SK-N-SH (cell line): ENCODE data around the gene KCNMB1. TPM values are rescaled to one million over a fixed set of nuclear protein-coding genes. Genes with fewer than 3 reads are reported as not detected.

ENCODE experiments used
- CTCF ChIA-PET: fragments of 300-600, 350-600 bp; formaldehyde crosslinking; extraction: SDS; loops from one replicate; lab custom pipeline; 2021; lab: Yijun Ruan, JAX
- POLR2A ChIA-PET: fragments of 350-600 bp; sonication (Branson Sonifier 250); formaldehyde crosslinking; extraction: SDS; loops from one replicate; lab custom pipeline; 2020; ENCODE audit warnings: antibody characterized with exemption, inconsistent platforms; lab: Yijun Ruan, JAX
- DNase-seq: peaks from one replicate; pipeline ENCODE4 v3.0.0; 2012
- H2AFZ ChIP-seq: fragments of 200-600 bp; sonication (generic); 2 replicates; pipeline ENCODE4 v1.8.1; 2016; ENCODE audit warnings: antibody characterized with exemption, mild to moderate bottlenecking, low read depth
- H3F3A ChIP-seq: fragments of 200-600 bp; sonication (generic); replicated peaks from 2 replicates; pipeline ENCODE3; 2016; ENCODE audit warnings: antibody characterized with exemption, mild to moderate bottlenecking; ENCODE audit not compliant: insufficient read depth
- H3K27ac ChIP-seq, 2 experiments: fragments of 200-500 bp in 1 of 2; fragments of 200-600 bp in 1 of 2; sonication (Bioruptor generic) in 1 of 2; sonication (generic), shearing (Covaris generic) in 1 of 2; 2 replicates each; pipeline versions ENCODE4 v1.5.1 to v1.6.1; 2014 to 2016; ENCODE audit warnings: low read depth in 2 of 2, inconsistent platforms in 1 of 2, low read length in 1 of 2, mild to moderate bottlenecking in 1 of 2, mixed read lengths in 1 of 2
- H3K27me3 ChIP-seq: fragments of 200-600 bp; sonication (generic), shearing (Covaris generic); 2 replicates; pipeline ENCODE4 v1.6.1; 2016; ENCODE audit warnings: mixed run types; ENCODE audit not compliant: insufficient read depth
- H3K36me3 ChIP-seq, 2 experiments: fragments of 200-500 bp in 1 of 2; fragments of 200-600 bp in 1 of 2; sonication (Bioruptor generic) in 1 of 2; sonication (generic) in 1 of 2; replicated peaks in 1 of 2; 2 replicates each; pipeline versions ENCODE3 to v1.5.1; 2014 to 2016; ENCODE audit warnings: low read length in 1 of 2, mild to moderate bottlenecking in 1 of 2; ENCODE audit not compliant: insufficient read depth in 2 of 2, control insufficient read depth in 1 of 2
- H3K4me1 ChIP-seq, 2 experiments: fragments of 200-500 bp in 1 of 2; fragments of 200-600 bp in 1 of 2; sonication (Bioruptor generic) in 1 of 2; sonication (generic), shearing (Covaris generic) in 1 of 2; 2 replicates each; pipeline versions ENCODE4 v1.5.1 to v1.6.1; 2014 to 2016; ENCODE audit warnings: low read depth in 1 of 2, low read length in 1 of 2, mixed run types in 1 of 2; ENCODE audit not compliant: insufficient read depth in 2 of 2, control insufficient read depth in 1 of 2
- H3K4me2 ChIP-seq: fragments of 200-600 bp; sonication (generic), shearing (Covaris generic); 2 replicates; pipeline ENCODE4 v1.6.1; 2017; ENCODE audit warnings: mixed run types
- H3K4me3 ChIP-seq, 2 experiments: fragments of 200-500 bp in 1 of 2; fragments of 200-600 bp in 1 of 2; sonication (Bioruptor generic) in 1 of 2; sonication (generic), shearing (Covaris generic) in 1 of 2; 2 replicates each; pipeline versions ENCODE4 v1.5.1 to v1.8.1; 2014 to 2016; ENCODE audit warnings: low read depth in 2 of 2, inconsistent platforms in 1 of 2, low read length in 1 of 2, mild to moderate bottlenecking in 1 of 2, mixed read lengths in 1 of 2, moderate library complexity in 1 of 2
- H3K79me2 ChIP-seq: fragments of 200-600 bp; sonication (generic); 2 replicates; pipeline ENCODE4 v1.8.1; 2017; ENCODE audit warnings: mild to moderate bottlenecking; ENCODE audit not compliant: insufficient read depth
- H3K9ac ChIP-seq: fragments of 200-600 bp; sonication (generic); 2 replicates; pipeline ENCODE4 v1.6.1; 2017; ENCODE audit warnings: mixed run types
- H3K9me2 ChIP-seq: fragments of 200-600 bp; sonication (generic); 2 replicates; pipeline ENCODE4 v1.6.1; 2017; ENCODE audit warnings: mixed run types
- H3K9me3 ChIP-seq: fragments of 200-600 bp; sonication (generic); 2 replicates; pipeline ENCODE4 v1.6.1; 2017; ENCODE audit warnings: mixed run types, mild to moderate bottlenecking, moderate library complexity
- H4K20me1 ChIP-seq: fragments of 200-600 bp; sonication (generic); 2 replicates; pipeline ENCODE4 v1.6.1; 2017; ENCODE audit warnings: mild to moderate bottlenecking, mixed run types; ENCODE audit not compliant: insufficient read depth
- CHD2 ChIP-seq: fragments of 150-350 bp; IDR thresholded peaks from 2 replicates; pipeline ENCODE4 v1.6.1; 2018; ENCODE audit warnings: low read length; ENCODE audit not compliant: partially characterized antibody
- CTCF ChIP-seq: fragments of 200-600 bp; sonication (generic); IDR thresholded peaks from 2 replicates; pipeline ENCODE4 v1.6.1; 2017; ENCODE audit warnings: antibody characterized with exemption, mild to moderate bottlenecking, moderate library complexity
- ELF1 ChIP-seq: IDR thresholded peaks from 2 replicates; pipeline ENCODE4 v1.4.0; 2012
- EZH2phosphoT487 ChIP-seq: fragments of 200-600 bp; sonication (generic); IDR thresholded peaks from 2 replicates; pipeline ENCODE4 v1.6.1; 2017; ENCODE audit warnings: low read depth, mixed run types, mild to moderate bottlenecking, antibody characterized with exemption, moderate library complexity, borderline replicate concordance
- FOSL2 ChIP-seq: IDR thresholded peaks from 2 replicates; pipeline ENCODE4 v1.4.0; 2012; ENCODE audit warnings: low read depth, mild to moderate bottlenecking, moderate library complexity, borderline replicate concordance
- FOXJ3 ChIP-seq: sonication (generic); formaldehyde crosslinking; IDR thresholded peaks from 2 replicates; pipeline ENCODE4 v1.5.1; 2020; ENCODE audit warnings: mild to moderate bottlenecking, missing genetic modification reagents
- FOXM1 ChIP-seq: IDR thresholded peaks from 2 replicates; pipeline ENCODE4 v1.4.0; 2012; ENCODE audit warnings: low read depth, mild to moderate bottlenecking
- GATA2 ChIP-seq: sonication (generic); formaldehyde crosslinking; IDR thresholded peaks from 2 replicates; pipeline ENCODE4 v1.5.0; 2020; ENCODE audit warnings: mild to moderate bottlenecking, missing genetic modification reagents
- JUND ChIP-seq: IDR thresholded peaks from 2 replicates; pipeline ENCODE4 v1.4.0; 2012
- MEF2A ChIP-seq: IDR thresholded peaks from 2 replicates; pipeline ENCODE4 v1.4.0; 2012; ENCODE audit warnings: low read depth, borderline replicate concordance
- NFIC ChIP-seq: IDR thresholded peaks from 2 replicates; pipeline ENCODE4 v1.4.0; 2012; ENCODE audit warnings: borderline replicate concordance
- PBX3 ChIP-seq: IDR thresholded peaks from 2 replicates; pipeline ENCODE4; 2012
- POLR2AphosphoS5 ChIP-seq: IDR thresholded peaks from 2 replicates; pipeline ENCODE4 v1.6.1; 2012; ENCODE audit warnings: low read depth, low read length
- RAD21 ChIP-seq: IDR thresholded peaks from 2 replicates; pipeline ENCODE4 v1.6.1; 2012; ENCODE audit warnings: mild to moderate bottlenecking, low read length
- RFX5 ChIP-seq: IDR thresholded peaks from 2 replicates; pipeline ENCODE4 v1.6.1; 2012; ENCODE audit warnings: mild to moderate bottlenecking, improper control_type of control experiment, low read length
- USF1 ChIP-seq: IDR thresholded peaks from 2 replicates; pipeline ENCODE4 v1.4.0; 2012; ENCODE audit warnings: low read depth, borderline replicate concordance
- WGBS: methylation state at CpG from one replicate; pipeline ENCODE4 v1.1.6; 2017; ENCODE audit warnings: low lambda C conversion rate; 5-methylcytosine and 5-hydroxymethylcytosine counted together
- polyA plus RNA-seq, 3 experiments: library from polyadenylated mRNA; depleted of rRNA; stranded (reverse); fragments of >200 nt; gene quantifications; 2 replicates each; pipeline ENCODE4 v1.2.3, GENCODE V29; 2012

The KCNMB1 gene
- polyA plus RNA-seq (2012; rRNA removed): not detected in 2 replicates
- not detected in 2 replicates for polyA plus RNA-seq (2012; cell fraction: cytosol; rRNA removed)
- polyA plus RNA-seq (2012; cell fraction: nucleus; rRNA removed): not detected in 2 replicates

- no peak for DNase-seq
- Histone ChIP-seq H3K27ac (no peak within 1 kb of the TSS), H3K36me3 (no peaks in the 10 kb centered on the region), H4K20me1 (no peaks in the 10 kb centered on the region), H3K4me3 (no peak within 1 kb of the TSS), H2AFZ (no peak within 1 kb of the TSS), H3K4me1 (peaks cover 0 to 7% of the 10 kb centered on the region in 2 experiments; a peak in 1 of 4 replicates), H3K9me2 (no peaks in the 10 kb centered on the region), H3K27me3 (peaks cover 12% of the 10 kb centered on the region; the same call in 1 of the 2 replicates), H3K79me2 (no peaks in the 10 kb centered on the region), H3K9me3 (no peaks in the 10 kb centered on the region), H3K4me2 (no peak within 1 kb of the TSS), H3K9ac (no peak within 1 kb of the TSS), H3F3A (no peaks in the 10 kb centered on the region)
- CTCF ChIA-PET: interaction anchor here (0.9 to 1.9 kb wide), 2 partner anchors 32 to 163 kb away, joined by 3 to 6 read pairs; no protein-coding TSS in a partner anchor
- WGBS: 45% methylated on average over 9 of the region's 15 CpGs
- TF ChIP-seq PBX3 (no peak), EZH2phosphoT487 (no peak), POLR2AphosphoS5 (no peak), FOSL2 (no peak), RFX5 (no peak), ELF1 (no peak), GATA2 (CRISPR knock-in tag) (no peak), JUND (no peak), FOXJ3 (no peak), FOXM1 (no peak), MEF2A (no peak), USF1 (no peak), CHD2 (no peak), NFIC (no peak), CTCF (no peak), RAD21 (no peak)
- TF ChIP-seq, all 33 proteins: peak for 0
- POLR2A ChIA-PET: no interaction called here
These were observed at the start of gene KCNMB1 for GRCh38 chr5:170388818-170389549. Gene KCNMB1, minus strand, starts transcription at chr5:170389367. Its CDS starts 3,920 bp downstream, at chr5:170385447.
